ENCODE data around the gene TTC27.
"Not testable (repeated sequence)": the region's sequence is repeated elsewhere in the genome, so short reads cannot be mapped to it uniquely, and the experiment has no call there.

The TTC27 gene

GRCh38 chr2:32721376-32721775 is 93.5 kb downstream of the TTC27 start:
- DNase-seq = no peak

- no peak for DNase-seq
Observed at GRCh38 chr2:32723467-32724079, 95.7 kb downstream of the TTC27 start.

- DNase-seq = not testable (repeated sequence)
Observed at GRCh38 chr2:32726678-32727077, 98.8 kb downstream of the TTC27 start.

GRCh38 chr2:32727157-32727556 is 99.3 kb downstream of the TTC27 start:
- no peak for DNase-seq

- DNase-seq = not testable (repeated sequence)
Observed at GRCh38 chr2:32730958-32731357, 103.1 kb downstream of the TTC27 start.

- DNase-seq = no peak
Observed at GRCh38 chr2:32732120-32732519, 104.3 kb downstream of the TTC27 start.

GRCh38 chr2:32732912-32733472 is 105.1 kb downstream of the TTC27 start:
- no peak for DNase-seq

GRCh38 chr2:32735348-32735747 is 107.5 kb downstream of the TTC27 start:
- no peak for DNase-seq

GRCh38 chr2:32738939-32739338 is 111.1 kb downstream of the TTC27 start:
- no peak for DNase-seq

GRCh38 chr2:32739664-32740063 is 111.8 kb downstream of the TTC27 start:
- DNase-seq = no peak

GRCh38 chr2:32741575-32741974 is 113.7 kb downstream of the TTC27 start:
- no peak for DNase-seq

GRCh38 chr2:32742376-32742775 is 114.5 kb downstream of the TTC27 start:
- DNase-seq = no peak

- no peak for DNase-seq
Observed at GRCh38 chr2:32743480-32744236, 115.8 kb downstream of the TTC27 start.

- no peak for DNase-seq
Observed at GRCh38 chr2:32745191-32745590, 117.3 kb downstream of the TTC27 start.

- no peak for DNase-seq
Observed at GRCh38 chr2:32745675-32746074, 117.8 kb downstream of the TTC27 start.

GRCh38 chr2:32746669-32747068 is 118.8 kb downstream of the TTC27 start:
- no peak for DNase-seq

GRCh38 chr2:32748158-32748557 is 120.3 kb downstream of the TTC27 start:
- no peak for DNase-seq

GRCh38 chr2:32750880-32751279 is 123.0 kb downstream of the TTC27 start:
- DNase-seq = no peak

GRCh38 chr2:32752205-32752604 is 124.4 kb downstream of the TTC27 start:
- no peak for DNase-seq

- DNase-seq = no peak
Observed at GRCh38 chr2:32752952-32753351, 125.1 kb downstream of the TTC27 start.

- not testable (repeated sequence) for DNase-seq
Observed at GRCh38 chr2:32754676-32755075, 126.8 kb downstream of the TTC27 start.

GRCh38 chr2:32755666-32756065 is 127.8 kb downstream of the TTC27 start:
- DNase-seq = no peak

GRCh38 chr2:32756074-32756727 is 128.4 kb downstream of the TTC27 start:
- DNase-seq = no peak

GRCh38 chr2:32758232-32758631 is 130.4 kb downstream of the TTC27 start:
- DNase-seq = no peak
